DMS53 (cell line): ENCODE data around the gene MAST4.

ENCODE experiments used
- DNase-seq: peaks from one replicate; lab custom pipeline; 2025; lab: John Stamatoyannopoulos, UW

Gene MAST4

GRCh38 chr5:67211926-67212325, 615.7 kb downstream of the MAST4 start:
- no peak for DNase-seq

GRCh38 chr5:67214036-67214435, 617.8 kb downstream of the MAST4 start:
- DNase-seq = no peak

GRCh38 chr5:67214707-67215447, 618.7 kb downstream of the MAST4 start:
- DNase-seq = peak; percentile 74

GRCh38 chr5:67215519-67216471, 619.6 kb downstream of the MAST4 start:
- peak; percentile 83 for DNase-seq

GRCh38 chr5:67216564-67216963, 620.4 kb downstream of the MAST4 start:
- no peak for DNase-seq
